Measurements from ENCODE around the gene ZEB2. TPM values are rescaled to one million over a fixed set of nuclear protein-coding genes. Genes with fewer than 3 reads are reported as not detected.

The ZEB2 gene
- total RNA-seq, 1 experiment from 2014 or later, result 1.1 TPM

GRCh38 chr2:144412709-144413108 is 107.2 kb downstream of the ZEB2 start:
- no peak overlapping the region for H3K27ac ChIP-seq (ENCODE audit: low read length)
- ChIA-PET CTCF (no interaction called here), POLR2A (no interaction called here)
- H3K4me3 ChIP-seq (ENCODE audit: low read depth in 2 of 2, low read length in 2 of 2), result no peak overlapping the region
- BruUV-seq (replicated peaks), result no TSS peak
- in situ Hi-C loops (cut with HindIII; ENCODE audit: low pct_unique_long_range_greater_than_20kb, low sequenced_read_pairs) (no loop called here), intact Hi-C loops (cut with micrococcal nuclease; ENCODE audit: unreplicated experiment) (no loop called here)
- no peaks in the 10 kb centered on the region for H3K27me3 ChIP-seq (ENCODE audit: control insufficient read depth, insufficient read depth, low read length)
- H3K4me1 ChIP-seq (ENCODE audit: control insufficient read depth, insufficient read depth, low read length), result no peaks in the 10 kb centered on the region
- ATAC-seq, result no peak
- H3K36me3 ChIP-seq (ENCODE audit: control insufficient read depth, insufficient read depth, low read length), result no peaks in the 10 kb centered on the region
- no peak for DNase-seq (ENCODE audit: low read depth, low spot score)
- TF ChIP-seq, protein P1, sequence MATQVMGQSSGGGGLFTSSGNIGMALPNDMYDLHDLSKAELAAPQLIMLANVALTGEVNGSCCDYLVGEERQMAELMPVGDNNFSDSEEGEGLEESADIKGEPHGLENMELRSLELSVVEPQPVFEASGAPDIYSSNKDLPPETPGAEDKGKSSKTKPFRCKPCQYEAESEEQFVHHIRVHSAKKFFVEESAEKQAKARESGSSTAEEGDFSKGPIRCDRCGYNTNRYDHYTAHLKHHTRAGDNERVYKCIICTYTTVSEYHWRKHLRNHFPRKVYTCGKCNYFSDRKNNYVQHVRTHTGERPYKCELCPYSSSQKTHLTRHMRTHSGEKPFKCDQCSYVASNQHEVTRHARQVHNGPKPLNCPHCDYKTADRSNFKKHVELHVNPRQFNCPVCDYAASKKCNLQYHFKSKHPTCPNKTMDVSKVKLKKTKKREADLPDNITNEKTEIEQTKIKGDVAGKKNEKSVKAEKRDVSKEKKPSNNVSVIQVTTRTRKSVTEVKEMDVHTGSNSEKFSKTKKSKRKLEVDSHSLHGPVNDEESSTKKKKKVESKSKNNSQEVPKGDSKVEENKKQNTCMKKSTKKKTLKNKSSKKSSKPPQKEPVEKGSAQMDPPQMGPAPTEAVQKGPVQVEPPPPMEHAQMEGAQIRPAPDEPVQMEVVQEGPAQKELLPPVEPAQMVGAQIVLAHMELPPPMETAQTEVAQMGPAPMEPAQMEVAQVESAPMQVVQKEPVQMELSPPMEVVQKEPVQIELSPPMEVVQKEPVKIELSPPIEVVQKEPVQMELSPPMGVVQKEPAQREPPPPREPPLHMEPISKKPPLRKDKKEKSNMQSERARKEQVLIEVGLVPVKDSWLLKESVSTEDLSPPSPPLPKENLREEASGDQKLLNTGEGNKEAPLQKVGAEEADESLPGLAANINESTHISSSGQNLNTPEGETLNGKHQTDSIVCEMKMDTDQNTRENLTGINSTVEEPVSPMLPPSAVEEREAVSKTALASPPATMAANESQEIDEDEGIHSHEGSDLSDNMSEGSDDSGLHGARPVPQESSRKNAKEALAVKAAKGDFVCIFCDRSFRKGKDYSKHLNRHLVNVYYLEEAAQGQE (IDR thresholded peaks at IDR 0.05; ENCODE audit: insufficient read depth in 1 of 2, low read depth in 2 of 2, low read length in 1 of 2), result no peak
- TF ChIP-seq TCF7L2 (IDR thresholded peaks at IDR 0.05; ENCODE audit: low read depth, low read length), result no peak
- no peak for TF ChIP-seq SIN3A (IDR thresholded peaks at IDR 0.05; ENCODE audit: borderline replicate concordance, insufficient read depth, low read depth, low read length)
- TF ChIP-seq POLR2AphosphoS5 (IDR thresholded peaks at IDR 0.05; ENCODE audit: low read depth, low read length), result no peak
- TF ChIP-seq, protein P2, sequence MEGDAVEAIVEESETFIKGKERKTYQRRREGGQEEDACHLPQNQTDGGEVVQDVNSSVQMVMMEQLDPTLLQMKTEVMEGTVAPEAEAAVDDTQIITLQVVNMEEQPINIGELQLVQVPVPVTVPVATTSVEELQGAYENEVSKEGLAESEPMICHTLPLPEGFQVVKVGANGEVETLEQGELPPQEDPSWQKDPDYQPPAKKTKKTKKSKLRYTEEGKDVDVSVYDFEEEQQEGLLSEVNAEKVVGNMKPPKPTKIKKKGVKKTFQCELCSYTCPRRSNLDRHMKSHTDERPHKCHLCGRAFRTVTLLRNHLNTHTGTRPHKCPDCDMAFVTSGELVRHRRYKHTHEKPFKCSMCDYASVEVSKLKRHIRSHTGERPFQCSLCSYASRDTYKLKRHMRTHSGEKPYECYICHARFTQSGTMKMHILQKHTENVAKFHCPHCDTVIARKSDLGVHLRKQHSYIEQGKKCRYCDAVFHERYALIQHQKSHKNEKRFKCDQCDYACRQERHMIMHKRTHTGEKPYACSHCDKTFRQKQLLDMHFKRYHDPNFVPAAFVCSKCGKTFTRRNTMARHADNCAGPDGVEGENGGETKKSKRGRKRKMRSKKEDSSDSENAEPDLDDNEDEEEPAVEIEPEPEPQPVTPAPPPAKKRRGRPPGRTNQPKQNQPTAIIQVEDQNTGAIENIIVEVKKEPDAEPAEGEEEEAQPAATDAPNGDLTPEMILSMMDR (IDR thresholded peaks at IDR 0.05), result no peak
- no peaks in the 10 kb centered on the region for H3K9me3 ChIP-seq (ENCODE audit: control insufficient read depth, insufficient read depth, low read depth, low read length)

- Histone ChIP-seq H3K4me3 (ENCODE audit: low read depth in 2 of 2, low read length in 2 of 2) (no peak overlapping the region), H3K4me1 (ENCODE audit: control insufficient read depth, insufficient read depth, low read length) (no peaks in the 10 kb centered on the region)
- no TSS peak for BruUV-seq (replicated peaks)
Observed at GRCh38 chr2:144411473-144411872, 108.4 kb downstream of the ZEB2 start.

More at GRCh38 chr2:144411473-144411872, 108.4 kb downstream of the ZEB2 start:
- ChIA-PET POLR2A (no interaction called here), CTCF (no interaction called here)
- no peaks in the 10 kb centered on the region for H3K27me3 ChIP-seq (ENCODE audit: control insufficient read depth, insufficient read depth, low read length)
- intact Hi-C loops (cut with micrococcal nuclease; ENCODE audit: unreplicated experiment), result no loop called here
- no peak overlapping the region for H3K27ac ChIP-seq (ENCODE audit: low read length)
- no peak for ATAC-seq
- DNase-seq (ENCODE audit: low read depth, low spot score), result no peak
- TF ChIP-seq POLR2AphosphoS5 (IDR thresholded peaks at IDR 0.05; ENCODE audit: low read depth, low read length), result no peak
- TF ChIP-seq TCF7L2 (IDR thresholded peaks at IDR 0.05; ENCODE audit: low read depth, low read length), result no peak
- no peak for TF ChIP-seq SIN3A (IDR thresholded peaks at IDR 0.05; ENCODE audit: borderline replicate concordance, insufficient read depth, low read depth, low read length)
- TF ChIP-seq, protein P2 (IDR thresholded peaks at IDR 0.05), result no peak
- TF ChIP-seq, protein P1 (IDR thresholded peaks at IDR 0.05; ENCODE audit: insufficient read depth in 1 of 2, low read depth in 2 of 2, low read length in 1 of 2), result no peak
- no peaks in the 10 kb centered on the region for H3K9me3 ChIP-seq (ENCODE audit: control insufficient read depth, insufficient read depth, low read depth, low read length)
- in situ Hi-C loops (cut with HindIII; ENCODE audit: low pct_unique_long_range_greater_than_20kb, low sequenced_read_pairs), result no loop called here
- no peaks in the 10 kb centered on the region for H3K36me3 ChIP-seq (ENCODE audit: control insufficient read depth, insufficient read depth, low read length)

Data from Panc1 (cell line).